ENCODE data around the gene BMP7. TPM values are rescaled to one million over a fixed set of nuclear protein-coding genes. Genes with fewer than 3 reads are reported as not detected.

The BMP7 gene
- total RNA-seq, 2 experiments from 2014 or later, result not detected

DNA sequence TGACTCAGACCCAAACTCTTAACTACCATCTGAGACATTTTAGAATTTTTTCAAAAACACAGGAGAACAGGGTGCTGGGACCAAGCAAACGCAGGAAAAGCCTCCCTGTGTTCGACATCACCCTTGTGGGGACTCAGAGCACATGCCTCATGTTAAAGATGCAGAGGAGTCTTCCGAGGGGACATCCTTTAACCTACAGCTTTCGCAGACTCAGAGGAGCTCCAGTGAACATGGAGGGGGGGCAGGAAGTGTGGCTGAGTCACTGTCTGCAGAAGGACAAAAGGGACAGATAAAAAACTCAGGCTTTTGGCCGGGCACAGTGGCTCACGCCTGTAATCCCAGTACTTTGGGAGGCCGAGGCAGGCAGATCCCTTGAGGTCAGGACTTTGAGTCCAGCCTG is 15.1 kb downstream of the BMP7 start:
- H3K9me3 ChIP-seq (ENCODE audit: control insufficient read depth in 1 of 2, insufficient read depth in 1 of 2, low read length in 2 of 2), result peaks cover 0 to 7% of the 10 kb centered on the region in 2 experiments
- no peak overlapping the region for H3K27ac Mint-ChIP-seq
- H3K36me3 Mint-ChIP-seq (ENCODE audit: low read depth), result no peaks in the 10 kb centered on the region
- DNase-seq (no peak), ATAC-seq (ENCODE audit: poor library complexity) (no peak)
- no peaks in the 10 kb centered on the region for H3K36me3 ChIP-seq (ENCODE audit: insufficient read depth, low read length)
- no peak overlapping the region for H3K4me3 ChIP-seq (ENCODE audit: low read length)
- peaks cover 8 to 13% of the 10 kb centered on the region in 2 experiments for H3K27me3 ChIP-seq (ENCODE audit: control insufficient read depth in 1 of 2, insufficient read depth in 2 of 2, low read length in 2 of 2)
- H3K4me1 ChIP-seq (ENCODE audit: insufficient read depth, low read length), result peaks cover 9% of the 10 kb centered on the region
- TF ChIP-seq, protein P1, sequence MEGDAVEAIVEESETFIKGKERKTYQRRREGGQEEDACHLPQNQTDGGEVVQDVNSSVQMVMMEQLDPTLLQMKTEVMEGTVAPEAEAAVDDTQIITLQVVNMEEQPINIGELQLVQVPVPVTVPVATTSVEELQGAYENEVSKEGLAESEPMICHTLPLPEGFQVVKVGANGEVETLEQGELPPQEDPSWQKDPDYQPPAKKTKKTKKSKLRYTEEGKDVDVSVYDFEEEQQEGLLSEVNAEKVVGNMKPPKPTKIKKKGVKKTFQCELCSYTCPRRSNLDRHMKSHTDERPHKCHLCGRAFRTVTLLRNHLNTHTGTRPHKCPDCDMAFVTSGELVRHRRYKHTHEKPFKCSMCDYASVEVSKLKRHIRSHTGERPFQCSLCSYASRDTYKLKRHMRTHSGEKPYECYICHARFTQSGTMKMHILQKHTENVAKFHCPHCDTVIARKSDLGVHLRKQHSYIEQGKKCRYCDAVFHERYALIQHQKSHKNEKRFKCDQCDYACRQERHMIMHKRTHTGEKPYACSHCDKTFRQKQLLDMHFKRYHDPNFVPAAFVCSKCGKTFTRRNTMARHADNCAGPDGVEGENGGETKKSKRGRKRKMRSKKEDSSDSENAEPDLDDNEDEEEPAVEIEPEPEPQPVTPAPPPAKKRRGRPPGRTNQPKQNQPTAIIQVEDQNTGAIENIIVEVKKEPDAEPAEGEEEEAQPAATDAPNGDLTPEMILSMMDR (IDR thresholded peaks at IDR 0.05), result no peak
- intact Hi-C loops (cut with DNase I, micrococcal nuclease), result no loop called here
- no peak overlapping the region for H3K27ac ChIP-seq (ENCODE audit: low read depth in 1 of 2, low read length in 2 of 2)
- no peaks in the 10 kb centered on the region for H3K4me1 Mint-ChIP-seq (ENCODE audit: low read depth)
- no peak overlapping the region for H3K4me3 Mint-ChIP-seq
- H3K9me3 Mint-ChIP-seq, result no peaks in the 10 kb centered on the region
- H3K27me3 Mint-ChIP-seq, result peaks cover 51% of the 10 kb centered on the region
- ChIA-PET CTCF (no interaction called here), POLR2A (no interaction called here)

DNA sequence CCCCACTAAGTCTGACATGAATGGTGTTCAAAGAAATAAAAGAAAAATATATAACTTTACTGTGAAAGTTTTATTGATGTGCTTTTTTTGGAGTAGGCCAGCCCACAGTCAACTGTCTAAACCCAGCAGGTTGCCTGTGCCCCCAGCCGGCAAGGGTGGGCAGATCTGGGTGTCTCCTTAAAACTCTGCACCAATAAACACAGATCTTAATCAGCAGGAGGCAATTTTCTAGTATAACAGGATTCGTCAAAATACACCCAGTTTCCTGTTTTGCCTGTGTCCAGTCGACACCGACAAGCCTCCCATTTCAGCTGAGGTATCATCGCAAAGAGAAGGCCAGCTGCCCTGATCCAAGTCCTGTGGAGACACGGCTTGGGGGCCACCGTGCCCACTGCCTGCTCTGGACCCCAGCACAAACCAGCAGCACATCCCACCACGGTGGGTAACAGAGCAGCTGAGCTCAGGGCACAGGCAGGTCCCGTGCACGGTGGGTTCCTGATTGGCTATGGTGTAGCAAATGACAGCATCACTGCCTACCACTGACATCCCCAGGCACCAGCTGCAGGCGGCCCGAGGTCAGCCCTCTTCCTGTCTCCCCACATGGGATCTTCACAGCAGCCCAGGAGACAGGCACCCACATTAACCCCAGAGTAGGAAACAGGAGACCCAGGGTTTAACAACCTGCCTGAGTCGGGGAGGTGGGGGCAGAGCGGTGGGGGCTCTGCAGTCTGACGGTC is 15.7 kb downstream of the BMP7 start:
- no peak overlapping the region for H3K27ac Mint-ChIP-seq
- Histone ChIP-seq H3K4me1 (ENCODE audit: insufficient read depth, low read length) (peaks cover 9% of the 10 kb centered on the region), H3K9me3 (ENCODE audit: control insufficient read depth in 1 of 2, insufficient read depth in 1 of 2, low read length in 2 of 2) (peaks cover 0 to 7% of the 10 kb centered on the region in 2 experiments), H3K27me3 (ENCODE audit: control insufficient read depth in 1 of 2, insufficient read depth in 2 of 2, low read length in 2 of 2) (peaks cover 8 to 13% of the 10 kb centered on the region in 2 experiments), H3K36me3 (ENCODE audit: insufficient read depth, low read length) (no peaks in the 10 kb centered on the region), H3K4me3 (ENCODE audit: low read length) (no peak overlapping the region), H3K27ac (ENCODE audit: low read depth in 1 of 2, low read length in 2 of 2) (no peak overlapping the region)
- TF ChIP-seq, protein P1 (IDR thresholded peaks at IDR 0.05), result no peak
- DNase-seq (peak in 2 of 14 experiments; percentile 9 to 11), ATAC-seq (ENCODE audit: poor library complexity) (no peak)
- intact Hi-C loops (cut with DNase I, micrococcal nuclease), result no loop called here
- no peaks in the 10 kb centered on the region for H3K36me3 Mint-ChIP-seq (ENCODE audit: low read depth)
- no peak overlapping the region for H3K4me3 Mint-ChIP-seq
- H3K27me3 Mint-ChIP-seq, result peaks cover 48% of the 10 kb centered on the region
- H3K9me3 Mint-ChIP-seq, result no peaks in the 10 kb centered on the region
- POLR2A ChIA-PET, result no interaction called here
- H3K4me1 Mint-ChIP-seq (ENCODE audit: low read depth), result no peaks in the 10 kb centered on the region
- CTCF ChIA-PET, result interaction anchor here (0.7 kb wide), 1 partner anchor 331 kb away, joined by 3 read pairs; no protein-coding TSS in a partner anchor

DNA sequence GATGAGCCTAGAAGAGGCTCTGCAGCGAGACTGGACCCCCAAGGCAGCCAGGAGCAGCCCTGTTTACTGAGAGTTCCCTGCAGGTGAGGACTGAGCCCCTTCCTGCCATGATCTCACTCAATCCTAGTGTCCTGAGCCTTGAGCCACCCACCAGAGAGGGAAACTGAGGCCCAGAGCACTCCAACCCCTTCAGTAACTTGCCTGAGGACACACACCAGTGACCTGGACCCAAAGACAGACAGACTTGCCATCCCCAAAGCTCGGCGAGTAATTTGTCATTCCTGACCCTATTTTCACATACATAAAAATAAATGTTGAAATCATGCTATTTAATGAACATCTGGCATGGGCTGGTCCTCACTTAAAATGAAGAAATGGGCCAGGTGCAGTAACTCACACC is 16.7 kb downstream of the BMP7 start:
- Histone ChIP-seq H3K27me3 (ENCODE audit: control insufficient read depth in 1 of 2, insufficient read depth in 2 of 2, low read length in 2 of 2) (peaks cover 8 to 10% of the 10 kb centered on the region in 2 experiments), H3K9me3 (ENCODE audit: control insufficient read depth in 1 of 2, insufficient read depth in 1 of 2, low read length in 2 of 2) (peaks cover 0 to 7% of the 10 kb centered on the region in 2 experiments), H3K27ac (ENCODE audit: low read depth in 1 of 2, low read length in 2 of 2) (no peak overlapping the region), H3K36me3 (ENCODE audit: insufficient read depth, low read length) (no peaks in the 10 kb centered on the region), H3K4me1 (ENCODE audit: insufficient read depth, low read length) (peaks cover 9% of the 10 kb centered on the region), H3K4me3 (ENCODE audit: low read length) (no peak overlapping the region)
- no peaks in the 10 kb centered on the region for H3K36me3 Mint-ChIP-seq (ENCODE audit: low read depth)
- intact Hi-C loops (cut with DNase I, micrococcal nuclease), result no loop called here
- ATAC-seq (ENCODE audit: poor library complexity) (no peak), DNase-seq (no peak)
- ChIA-PET POLR2A (no interaction called here), CTCF (interaction anchor here (0.7 kb wide), 1 partner anchor 332 kb away, joined by 3 read pairs; no protein-coding TSS in a partner anchor)
- no peak overlapping the region for H3K27ac Mint-ChIP-seq
- H3K4me3 Mint-ChIP-seq, result no peak overlapping the region
- peaks cover 40% of the 10 kb centered on the region for H3K27me3 Mint-ChIP-seq
- no peaks in the 10 kb centered on the region for H3K4me1 Mint-ChIP-seq (ENCODE audit: low read depth)
- TF ChIP-seq, protein P1 (IDR thresholded peaks at IDR 0.05), result no peak
- H3K9me3 Mint-ChIP-seq, result no peaks in the 10 kb centered on the region

All from CD4-positive, alpha-beta T cell (primary cell).